HG03432 (cell line): ENCODE measurements around the gene CHCHD2.
A peak's percentile ranks its signal among the peaks of the same experiment; 100 is the strongest.
"Not testable (repeated sequence)": the region's sequence is repeated elsewhere in the genome, so short reads cannot be mapped to it uniquely, and the experiment has no call there.

Experiments used
- ATAC-seq: cut with Tn5 transposase; IDR thresholded peaks from one replicate; pipeline ENCODE4 v1.9.1; 2021; ENCODE audit warnings: mild to moderate bottlenecking, moderate library complexity; ENCODE audit not compliant: unreplicated experiment

CHCHD2 gene

DNA sequence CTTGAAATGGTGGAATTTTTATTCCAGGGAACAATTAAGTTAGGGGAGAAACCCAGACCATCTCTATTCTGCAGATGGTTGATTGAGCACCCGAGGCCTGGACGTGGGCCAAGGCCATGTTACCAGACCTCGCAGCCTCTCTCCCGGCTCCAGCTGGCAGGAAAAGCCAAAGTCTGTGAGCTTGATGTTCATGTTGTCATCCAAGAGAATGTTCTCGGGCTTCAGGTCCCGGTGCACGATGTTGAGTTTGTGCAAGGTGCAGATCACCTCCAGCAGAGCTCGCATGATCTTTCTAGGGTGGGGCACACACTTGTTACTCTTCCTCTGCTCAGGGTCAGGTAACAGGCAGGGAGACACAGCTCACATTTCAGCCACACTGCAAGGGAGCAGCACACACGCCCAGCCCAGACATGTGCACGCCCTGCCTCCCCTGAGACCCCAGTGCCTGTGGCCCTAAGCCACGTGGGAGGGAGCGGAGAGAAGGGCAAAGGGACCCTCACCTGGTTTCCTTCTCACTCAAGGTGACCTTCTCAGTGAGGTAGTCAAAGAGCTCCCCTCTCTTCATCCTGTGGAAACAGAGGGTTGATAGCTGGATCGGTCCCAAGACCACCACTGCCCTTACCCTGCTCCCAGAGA, 23.0 kb downstream of the CHCHD2 start:
- ATAC-seq: no peak

DNA sequence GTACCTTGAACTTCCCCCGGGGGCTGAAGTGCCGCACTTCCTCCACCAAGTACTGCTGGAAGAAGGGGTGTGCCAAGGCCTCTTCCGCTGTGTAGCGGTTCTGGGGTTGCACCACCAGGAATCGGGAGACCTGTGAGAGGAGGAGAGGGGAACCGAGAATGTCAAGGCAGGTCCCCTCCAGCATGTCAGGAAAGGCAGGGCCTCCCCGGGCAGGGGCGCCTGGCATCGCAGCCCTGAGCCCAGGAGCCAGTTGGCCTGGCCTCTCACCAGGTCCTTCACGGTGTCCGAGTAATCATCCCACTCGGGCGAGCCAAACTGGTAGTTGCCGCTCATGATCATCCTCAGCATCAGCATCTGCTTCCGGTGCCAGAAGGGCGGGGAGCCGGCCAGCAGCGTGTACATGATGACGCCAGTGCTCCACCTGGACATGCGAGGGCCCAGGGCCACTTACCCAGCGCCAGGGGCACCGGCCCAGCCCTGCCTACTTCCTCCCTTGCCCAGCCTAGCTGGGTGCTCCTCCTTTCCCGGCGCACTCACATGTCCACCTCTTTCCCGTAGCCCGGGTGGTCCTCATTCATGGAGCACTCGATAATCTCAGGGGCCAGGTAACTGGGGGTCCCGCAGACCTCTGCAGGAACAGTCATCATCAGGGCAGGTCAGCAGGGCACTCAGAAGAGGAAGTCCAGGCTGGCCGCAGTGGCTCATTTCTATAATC, 24.5 kb downstream of the CHCHD2 start:
- no peak for ATAC-seq

DNA sequence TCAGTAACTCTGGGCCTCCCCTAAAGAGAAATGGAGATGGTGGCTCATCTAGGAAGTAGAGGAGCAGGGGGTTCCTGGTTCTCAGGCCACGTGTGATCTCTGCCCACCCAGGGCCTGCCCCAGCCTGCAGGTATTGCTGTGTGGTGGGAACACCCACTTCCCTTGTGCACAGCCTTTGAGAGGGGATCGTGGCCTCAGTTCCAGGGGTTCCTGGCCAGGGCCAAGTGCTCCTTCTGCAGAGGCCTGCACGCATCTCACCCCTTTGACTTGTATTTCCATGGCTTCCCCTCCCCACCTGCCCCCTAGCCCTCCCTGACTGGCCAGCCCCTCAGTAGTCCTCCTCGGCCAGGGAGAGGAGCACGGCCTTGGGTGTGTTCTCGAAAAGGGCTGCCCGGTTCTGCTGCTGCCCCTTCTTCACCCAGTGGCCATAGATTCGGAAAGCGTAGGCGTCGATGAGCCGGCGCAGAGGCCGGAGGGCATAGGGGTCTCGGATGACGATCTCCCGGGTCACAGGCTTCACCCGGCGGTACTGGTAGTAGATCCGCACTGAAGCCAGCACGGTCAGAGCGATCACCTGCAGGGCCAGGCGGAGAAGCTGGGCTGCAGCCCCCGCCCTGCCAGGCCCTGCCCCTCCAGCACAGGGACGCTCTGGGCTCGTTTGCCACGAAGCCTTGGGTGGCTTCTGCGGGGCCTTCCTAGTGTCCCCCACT, 25.4 kb downstream of the CHCHD2 start:
- not testable (repeated sequence) for ATAC-seq

DNA sequence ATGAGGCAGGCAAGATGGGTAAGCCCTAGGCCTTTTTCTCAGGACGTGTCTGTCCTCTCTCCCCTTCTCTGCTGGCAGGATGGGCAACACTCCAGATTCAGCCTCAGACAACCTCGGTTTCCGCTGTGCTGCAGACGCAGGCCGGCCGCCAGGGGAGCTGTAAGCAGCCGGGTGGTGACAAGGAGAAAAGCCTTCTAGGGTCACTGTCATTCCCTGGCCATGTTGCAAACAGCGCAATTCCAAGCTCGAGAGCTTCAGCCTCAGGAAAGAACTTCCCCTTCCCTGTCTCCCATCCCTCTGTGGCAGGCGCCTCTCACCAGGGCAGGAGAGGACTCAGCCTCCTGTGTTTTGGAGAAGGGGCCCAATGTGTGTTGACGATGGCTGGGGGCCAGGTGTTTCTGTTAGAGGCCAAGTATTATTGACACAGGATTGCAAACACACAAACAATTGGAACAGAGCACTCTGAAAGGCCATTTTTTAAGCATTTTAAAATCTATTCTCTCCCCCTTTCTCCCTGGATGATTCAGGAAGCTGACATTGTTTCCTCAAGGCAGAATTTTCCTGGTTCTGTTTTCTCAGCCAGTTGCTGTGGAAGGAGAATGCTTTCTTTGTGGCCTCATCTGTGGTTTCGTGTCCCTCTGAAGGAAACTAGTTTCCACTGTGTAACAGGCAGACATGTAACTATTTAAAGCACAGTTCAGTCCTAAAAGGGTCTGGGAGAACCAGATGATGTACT, 26.7 kb downstream of the CHCHD2 start:
- ATAC-seq: no peak

DNA sequence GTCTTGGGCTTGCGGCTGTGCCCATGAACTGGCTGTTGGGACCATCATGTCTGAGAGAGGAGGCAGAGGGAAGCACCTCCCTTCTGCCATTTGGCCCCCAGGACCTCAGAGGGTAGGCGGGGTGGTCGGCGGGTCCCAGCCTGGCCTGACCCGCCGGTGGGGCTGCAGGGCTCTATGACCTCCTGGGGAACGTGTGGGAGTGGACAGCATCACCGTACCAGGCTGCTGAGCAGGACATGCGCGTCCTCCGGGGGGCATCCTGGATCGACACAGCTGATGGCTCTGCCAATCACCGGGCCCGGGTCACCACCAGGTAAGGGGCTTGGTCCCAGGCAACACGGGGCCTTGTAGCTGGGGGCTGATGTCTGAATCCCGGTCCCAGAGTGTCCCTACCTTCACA, 28.1 kb downstream of the CHCHD2 start:
- no peak for ATAC-seq

DNA sequence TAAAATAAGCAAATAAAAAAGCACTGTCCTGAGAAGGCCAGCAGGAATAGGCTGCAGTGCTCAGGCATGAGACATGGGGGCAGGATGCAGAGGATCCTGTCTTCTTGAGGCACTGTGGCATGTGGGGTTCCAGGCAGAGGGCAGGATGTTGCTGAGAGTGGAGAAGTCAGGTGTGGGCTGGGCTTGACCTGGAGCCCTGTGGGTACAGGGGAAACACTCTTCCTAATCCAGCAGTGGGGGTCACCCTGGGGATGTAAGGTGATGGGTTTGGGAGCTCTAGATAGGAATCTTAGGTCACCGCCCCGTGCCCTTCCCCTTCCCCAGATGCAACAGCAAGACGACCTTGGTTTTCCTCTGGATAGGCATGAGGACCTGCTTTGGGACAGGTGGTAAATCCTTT, 28.6 kb downstream of the CHCHD2 start:
- ATAC-seq: no peak

DNA sequence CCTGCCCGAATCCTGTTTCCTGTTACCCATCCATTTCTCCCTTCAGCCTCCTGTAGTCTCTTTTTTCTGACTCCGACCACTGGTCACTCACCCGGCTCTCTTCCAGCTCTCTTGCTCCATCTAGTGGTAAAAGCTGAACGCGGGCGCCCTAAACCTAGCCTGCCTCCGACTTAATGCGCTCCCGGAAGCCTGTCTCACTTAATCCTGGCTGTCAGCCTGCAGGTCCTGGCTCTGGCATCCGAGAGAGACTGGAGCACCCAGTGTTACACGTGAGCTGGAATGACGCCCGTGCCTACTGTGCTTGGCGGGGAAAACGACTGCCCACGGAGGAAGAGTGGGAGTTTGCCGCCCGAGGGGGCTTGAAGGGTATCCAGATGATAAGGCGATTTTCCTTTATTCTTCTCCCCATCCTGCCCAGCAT, 31.9 kb downstream of the CHCHD2 start:
- peak; percentile 95 for ATAC-seq

DNA sequence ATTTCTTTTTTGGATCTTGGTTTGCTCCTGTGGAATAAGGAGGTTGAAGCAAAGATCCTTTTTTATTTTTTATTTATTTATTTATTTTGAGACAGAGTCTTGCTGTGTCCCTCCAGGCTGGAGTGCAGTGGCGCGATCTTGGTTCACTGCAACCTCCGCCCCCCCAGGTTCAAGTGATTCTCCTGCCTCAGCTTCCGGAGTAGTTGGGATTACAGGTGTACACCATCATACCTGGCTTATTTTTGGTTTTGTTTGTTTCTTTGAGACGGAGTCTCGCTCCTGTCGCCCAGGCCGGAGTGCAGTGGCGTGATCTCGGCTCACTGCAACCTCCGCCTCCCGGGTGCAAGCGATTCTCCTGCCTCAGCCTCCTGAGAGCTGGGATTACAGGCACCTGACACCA, 39.9 kb downstream of the CHCHD2 start:
- not testable (repeated sequence) for ATAC-seq

DNA sequence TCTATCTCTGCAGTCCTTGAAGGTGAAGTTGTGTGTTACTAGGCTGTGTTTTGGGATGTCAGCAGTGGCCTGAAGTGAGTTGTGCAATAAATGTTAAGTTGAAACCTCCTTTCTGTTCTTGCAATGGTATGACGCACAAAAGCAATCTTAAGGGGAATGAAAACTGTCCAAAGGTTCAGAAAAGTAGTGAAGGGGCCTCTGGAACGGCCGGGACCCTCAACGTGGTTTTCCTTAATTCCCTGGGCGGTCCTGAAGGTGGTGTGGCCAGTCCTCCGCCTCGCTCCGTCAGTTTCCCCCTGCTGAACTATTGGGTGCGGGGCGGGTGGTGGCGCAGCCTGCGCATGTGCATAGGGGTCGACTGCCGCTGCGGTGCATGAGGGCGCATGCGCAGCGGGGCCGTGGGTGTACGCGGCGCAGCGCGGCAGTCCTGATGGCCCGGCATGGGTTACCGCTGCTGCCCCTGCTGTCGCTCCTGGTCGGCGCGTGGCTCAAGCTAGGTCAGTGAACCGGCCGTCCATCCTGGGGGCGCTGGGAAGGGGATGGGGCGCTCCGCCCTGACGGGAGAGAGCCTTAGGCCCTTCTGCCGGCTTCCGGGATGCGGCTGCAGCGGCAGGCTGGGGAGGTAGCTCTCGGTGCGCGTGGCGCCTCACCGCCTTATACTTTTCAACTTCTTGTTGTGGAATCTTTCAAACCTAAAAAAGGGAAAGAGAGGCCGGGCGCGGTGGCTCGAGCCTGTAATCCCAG, 42.2 kb downstream of the CHCHD2 start, which contains the start of gene SUMF2:
TSS of gene SUMF2 (plus strand) at position 405 of the 744 bp plus-strand sequence. CDS start at position 431, 26 bp downstream.
- peak; percentile 92 for ATAC-seq

DNA sequence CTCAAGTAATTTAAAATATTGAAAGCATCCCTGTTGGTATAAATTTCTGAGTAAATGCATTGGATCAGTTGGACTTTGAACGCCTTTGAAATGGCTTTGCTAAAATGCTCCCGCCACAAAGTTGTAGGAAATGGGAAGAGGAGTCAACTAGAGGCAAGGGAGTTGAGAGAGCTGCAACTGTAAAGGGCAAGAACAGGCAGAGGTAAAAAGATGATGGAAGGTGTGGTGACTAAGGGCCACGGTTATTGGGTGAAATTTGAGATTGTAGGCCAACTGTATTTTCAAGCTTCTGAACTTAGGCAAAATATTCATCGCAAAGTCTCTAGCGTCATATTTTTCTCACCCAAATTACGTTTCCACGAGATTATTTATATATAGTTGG, 42.8 kb downstream of the CHCHD2 start:
- no peak for ATAC-seq

DNA sequence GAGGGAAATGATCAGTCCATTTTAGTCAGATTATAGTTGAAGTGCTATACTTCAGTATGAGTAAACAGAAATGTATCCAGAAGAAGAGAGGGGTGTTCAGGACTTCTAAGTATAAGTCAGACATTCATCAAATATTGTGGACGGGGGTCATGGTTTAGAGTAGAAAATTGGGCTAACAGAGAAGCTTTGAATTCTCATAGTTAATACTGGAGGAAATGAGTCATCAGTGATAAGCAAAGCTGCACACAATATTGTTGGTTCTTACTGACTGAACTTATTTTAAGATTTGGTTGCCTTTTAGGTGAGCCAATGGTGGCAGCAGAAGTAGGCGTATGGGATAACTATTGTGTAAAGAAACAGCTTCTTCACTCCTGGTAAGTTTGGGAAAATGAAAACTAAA, 43.9 kb downstream of the CHCHD2 start:
- no peak for ATAC-seq

DNA sequence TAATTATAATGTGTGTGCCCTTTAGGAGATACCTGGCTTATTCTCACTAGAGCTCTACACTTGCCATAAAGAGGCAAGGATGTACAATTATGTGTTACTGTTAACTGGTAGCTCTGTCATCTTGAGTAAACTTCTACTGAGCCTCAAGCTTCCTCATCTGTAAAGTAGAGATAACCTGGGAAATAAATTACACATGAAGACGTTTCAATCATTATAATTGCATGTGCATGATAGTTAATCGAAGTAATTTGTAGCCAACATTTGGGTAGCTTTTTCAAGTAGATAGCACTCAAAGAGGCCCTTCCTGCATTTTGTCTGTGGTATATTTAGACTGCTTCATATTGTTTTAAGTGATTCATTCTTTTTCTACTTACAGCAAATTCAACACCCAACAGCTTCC, 52.3 kb downstream of the CHCHD2 start:
- ATAC-seq: no peak

DNA sequence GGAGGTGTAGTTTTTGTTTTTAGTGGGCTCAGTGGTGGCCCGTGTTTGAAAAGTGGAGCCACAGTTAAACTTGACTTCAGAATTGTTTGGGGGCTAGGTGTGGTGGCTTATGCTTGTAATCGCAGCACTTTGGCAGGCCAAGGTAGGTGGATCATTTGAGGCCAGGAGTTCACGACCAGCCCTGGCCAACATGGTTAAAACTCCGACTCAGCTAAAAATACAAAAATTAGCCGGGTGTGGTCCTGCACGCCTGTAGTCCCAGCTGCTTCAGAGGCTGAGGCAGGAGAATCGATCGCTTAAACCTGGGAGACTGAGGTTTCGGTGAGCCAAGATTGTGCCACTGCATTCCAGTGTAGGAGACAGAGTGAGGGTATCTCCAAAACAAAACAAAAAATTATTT, 52.9 kb downstream of the CHCHD2 start:
- ATAC-seq: no peak
